HepG2 (cell line): ENCODE data around the gene MT1G. TPM values are rescaled to one million over a fixed set of nuclear protein-coding genes. Genes with fewer than 3 reads are reported as not detected.

Source experiments
- AFF4 ChIP-seq: sonication (generic); formaldehyde crosslinking; IDR thresholded peaks from 2 replicates; pipeline ENCODE4 v1.4.0; 2020; ENCODE audit warnings: missing genetic modification reagents
- CEBPB ChIP-seq: IDR thresholded peaks from 2 replicates; pipeline ENCODE4 v1.6.1; 2011; ENCODE audit warnings: low read depth, low read length, improper control_type of control experiment, borderline replicate concordance
- FOXM1 ChIP-seq: sonication (generic); formaldehyde crosslinking; IDR thresholded peaks from 2 replicates; pipeline ENCODE4 v1.5.0; 2020; ENCODE audit warnings: missing genetic modification reagents
- FOXO1 ChIP-seq: sonication (generic); formaldehyde crosslinking; IDR thresholded peaks from 2 replicates; pipeline ENCODE4 v1.4.0; 2020; ENCODE audit warnings: missing genetic modification reagents
- NFYC ChIP-seq: IDR thresholded peaks from 2 replicates; pipeline ENCODE4 v1.6.1; 2016; ENCODE audit warnings: missing genetic modification reagents, missing compliant biosample characterization
- NR3C1 ChIP-seq: sonication (generic); formaldehyde crosslinking; IDR thresholded peaks from 2 replicates; pipeline ENCODE4 v1.4.0; 2020; ENCODE audit warnings: missing genetic modification reagents
- PCBP2 ChIP-seq: fragments of 200-400 bp; formaldehyde crosslinking; optimal IDR thresholded peaks from 2 replicates; pipeline ENCODE3; 2018; ENCODE audit warnings: low read length, low read depth; ENCODE audit not compliant: poor library complexity, severe bottlenecking
- SIN3B ChIP-seq: fragments of 150-350 bp; IDR thresholded peaks from 2 replicates; pipeline ENCODE4 v1.6.1; 2014; ENCODE audit warnings: low read length
- ZBTB26 ChIP-seq: IDR thresholded peaks from 2 replicates; pipeline ENCODE4 v1.6.1; 2016; ENCODE audit warnings: missing compliant biosample characterization, missing genetic modification reagents, borderline replicate concordance
- ZBTB8A ChIP-seq: sonication (generic); formaldehyde crosslinking; IDR thresholded peaks from 2 replicates; pipeline ENCODE4 v1.4.0; 2020; ENCODE audit warnings: mild to moderate bottlenecking, low read depth, missing genetic modification reagents, borderline replicate concordance
- ZNF337 ChIP-seq: sonication (generic); formaldehyde crosslinking; IDR thresholded peaks from 2 replicates; pipeline ENCODE4 v1.5.1; 2020; ENCODE audit warnings: missing genetic modification reagents, low read depth, mild to moderate bottlenecking, borderline replicate concordance
- polyA plus RNA-seq, 8 experiments: library from polyadenylated mRNA; depleted of rRNA in 3 of 8; stranded (reverse) in 7 of 8; unstranded in 1 of 8; fragments of >200 nt; fragmentation: Illumina TruSeq in 4 of 8; extraction: Trizol in 4 of 8; gene quantifications; 2 replicates each; pipeline versions ENCODE4 v1.2.1 to v1.2.3, GENCODE V29; 2011 to 2016; ENCODE audit warnings: low read depth in 4 of 8, missing spikeins in 1 of 8, mixed read lengths in 1 of 8; ENCODE audit not compliant: insufficient read depth in 1 of 8
- total RNA-seq, 5 experiments: library from RNA; depleted of rRNA; stranded (reverse); fragments of >200 nt; fragmentation: Illumina TruSeq; extraction: Trizol; gene quantifications; 2 replicates each; pipeline ENCODE4 v1.2.3, GENCODE V29; 2016; ENCODE audit warnings: low read depth in 1 of 5
- TF ChIP-seq, protein P1 (sequence below): sonication (generic); formaldehyde crosslinking; IDR thresholded peaks from 2 replicates; pipeline ENCODE4 v1.9.0; 2021; ENCODE audit warnings: mild to moderate bottlenecking, missing genetic modification reagents
- TF ChIP-seq, protein P2 (sequence below): sonication (generic); formaldehyde crosslinking; IDR thresholded peaks from 2 replicates; pipeline ENCODE4 v1.4.0; 2020; ENCODE audit warnings: mild to moderate bottlenecking, missing genetic modification reagents, borderline replicate concordance
- TF ChIP-seq, protein P3 (sequence below): sonication (generic); formaldehyde crosslinking; IDR thresholded peaks from 2 replicates; pipeline ENCODE4 v1.4.0; 2020; ENCODE audit warnings: mild to moderate bottlenecking, missing genetic modification reagents

The MT1G gene
- total and polyA plus RNA-seq, 2 of the 13 experiments (the other 11 are each of a cell fraction or from before 2014, with no cell fraction given) = 3.6 to 377 TPM

GRCh38 chr16:56637814-56638750 lies 29.8 kb downstream of the MT1G start, which contains the start of gene MT1A (continued):
- TF ChIP-seq AFF4 (no peak), NFYC (CRISPR knock-in tag) (no peak), FOXO1 (no peak), ZNF337 (CRISPR knock-in tag) (no peak), SIN3B (no peak), PCBP2 (no peak), ZBTB8A (CRISPR knock-in tag) (no peak), ZBTB26 (CRISPR knock-in tag) (no peak), CEBPB (no peak), NR3C1 (no peak), FOXM1 (CRISPR knock-in tag) (no peak)
- TF ChIP-seq, protein P1, sequence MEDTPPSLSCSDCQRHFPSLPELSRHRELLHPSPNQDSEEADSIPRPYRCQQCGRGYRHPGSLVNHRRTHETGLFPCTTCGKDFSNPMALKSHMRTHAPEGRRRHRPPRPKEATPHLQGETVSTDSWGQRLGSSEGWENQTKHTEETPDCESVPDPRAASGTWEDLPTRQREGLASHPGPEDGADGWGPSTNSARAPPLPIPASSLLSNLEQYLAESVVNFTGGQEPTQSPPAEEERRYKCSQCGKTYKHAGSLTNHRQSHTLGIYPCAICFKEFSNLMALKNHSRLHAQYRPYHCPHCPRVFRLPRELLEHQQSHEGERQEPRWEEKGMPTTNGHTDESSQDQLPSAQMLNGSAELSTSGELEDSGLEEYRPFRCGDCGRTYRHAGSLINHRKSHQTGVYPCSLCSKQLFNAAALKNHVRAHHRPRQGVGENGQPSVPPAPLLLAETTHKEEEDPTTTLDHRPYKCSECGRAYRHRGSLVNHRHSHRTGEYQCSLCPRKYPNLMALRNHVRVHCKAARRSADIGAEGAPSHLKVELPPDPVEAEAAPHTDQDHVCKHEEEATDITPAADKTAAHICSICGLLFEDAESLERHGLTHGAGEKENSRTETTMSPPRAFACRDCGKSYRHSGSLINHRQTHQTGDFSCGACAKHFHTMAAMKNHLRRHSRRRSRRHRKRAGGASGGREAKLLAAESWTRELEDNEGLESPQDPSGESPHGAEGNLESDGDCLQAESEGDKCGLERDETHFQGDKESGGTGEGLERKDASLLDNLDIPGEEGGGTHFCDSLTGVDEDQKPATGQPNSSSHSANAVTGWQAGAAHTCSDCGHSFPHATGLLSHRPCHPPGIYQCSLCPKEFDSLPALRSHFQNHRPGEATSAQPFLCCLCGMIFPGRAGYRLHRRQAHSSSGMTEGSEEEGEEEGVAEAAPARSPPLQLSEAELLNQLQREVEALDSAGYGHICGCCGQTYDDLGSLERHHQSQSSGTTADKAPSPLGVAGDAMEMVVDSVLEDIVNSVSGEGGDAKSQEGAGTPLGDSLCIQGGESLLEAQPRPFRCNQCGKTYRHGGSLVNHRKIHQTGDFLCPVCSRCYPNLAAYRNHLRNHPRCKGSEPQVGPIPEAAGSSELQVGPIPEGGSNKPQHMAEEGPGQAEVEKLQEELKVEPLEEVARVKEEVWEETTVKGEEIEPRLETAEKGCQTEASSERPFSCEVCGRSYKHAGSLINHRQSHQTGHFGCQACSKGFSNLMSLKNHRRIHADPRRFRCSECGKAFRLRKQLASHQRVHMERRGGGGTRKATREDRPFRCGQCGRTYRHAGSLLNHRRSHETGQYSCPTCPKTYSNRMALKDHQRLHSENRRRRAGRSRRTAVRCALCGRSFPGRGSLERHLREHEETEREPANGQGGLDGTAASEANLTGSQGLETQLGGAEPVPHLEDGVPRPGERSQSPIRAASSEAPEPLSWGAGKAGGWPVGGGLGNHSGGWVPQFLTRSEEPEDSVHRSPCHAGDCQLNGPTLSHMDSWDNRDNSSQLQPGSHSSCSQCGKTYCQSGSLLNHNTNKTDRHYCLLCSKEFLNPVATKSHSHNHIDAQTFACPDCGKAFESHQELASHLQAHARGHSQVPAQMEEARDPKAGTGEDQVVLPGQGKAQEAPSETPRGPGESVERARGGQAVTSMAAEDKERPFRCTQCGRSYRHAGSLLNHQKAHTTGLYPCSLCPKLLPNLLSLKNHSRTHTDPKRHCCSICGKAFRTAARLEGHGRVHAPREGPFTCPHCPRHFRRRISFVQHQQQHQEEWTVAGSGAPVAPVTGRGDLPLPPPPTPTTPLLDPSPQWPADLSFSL (CRISPR knock-in tag) = no peak
- TF ChIP-seq, protein P2, sequence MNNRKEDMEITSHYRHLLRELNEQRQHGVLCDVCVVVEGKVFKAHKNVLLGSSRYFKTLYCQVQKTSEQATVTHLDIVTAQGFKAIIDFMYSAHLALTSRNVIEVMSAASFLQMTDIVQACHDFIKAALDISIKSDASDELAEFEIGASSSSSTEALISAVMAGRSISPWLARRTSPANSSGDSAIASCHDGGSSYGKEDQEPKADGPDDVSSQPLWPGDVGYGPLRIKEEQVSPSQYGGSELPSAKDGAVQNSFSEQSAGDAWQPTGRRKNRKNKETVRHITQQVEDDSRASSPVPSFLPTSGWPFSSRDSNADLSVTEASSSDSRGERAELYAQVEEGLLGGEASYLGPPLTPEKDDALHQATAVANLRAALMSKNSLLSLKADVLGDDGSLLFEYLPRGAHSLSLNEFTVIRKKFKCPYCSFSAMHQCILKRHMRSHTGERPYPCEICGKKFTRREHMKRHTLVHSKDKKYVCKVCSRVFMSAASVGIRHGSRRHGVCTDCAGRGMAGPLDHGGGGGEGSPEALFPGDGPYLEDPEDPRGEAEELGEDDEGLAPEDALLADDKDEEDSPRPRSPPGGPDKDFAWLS (CRISPR knock-in tag) = no peak
- TF ChIP-seq, protein P3, sequence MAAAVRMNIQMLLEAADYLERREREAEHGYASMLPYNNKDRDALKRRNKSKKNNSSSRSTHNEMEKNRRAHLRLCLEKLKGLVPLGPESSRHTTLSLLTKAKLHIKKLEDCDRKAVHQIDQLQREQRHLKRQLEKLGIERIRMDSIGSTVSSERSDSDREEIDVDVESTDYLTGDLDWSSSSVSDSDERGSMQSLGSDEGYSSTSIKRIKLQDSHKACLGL (CRISPR knock-in tag) = no peak
